GM21717 (cell line): Measurements from ENCODE around the gene HMG20B.

Source experiments
- ATAC-seq: cut with Tn5 transposase; IDR thresholded peaks from one replicate; pipeline ENCODE4 v1.9.1; 2021; ENCODE audit warnings: mild to moderate bottlenecking, moderate library complexity; ENCODE audit not compliant: unreplicated experiment

HMG20B gene

DNA sequence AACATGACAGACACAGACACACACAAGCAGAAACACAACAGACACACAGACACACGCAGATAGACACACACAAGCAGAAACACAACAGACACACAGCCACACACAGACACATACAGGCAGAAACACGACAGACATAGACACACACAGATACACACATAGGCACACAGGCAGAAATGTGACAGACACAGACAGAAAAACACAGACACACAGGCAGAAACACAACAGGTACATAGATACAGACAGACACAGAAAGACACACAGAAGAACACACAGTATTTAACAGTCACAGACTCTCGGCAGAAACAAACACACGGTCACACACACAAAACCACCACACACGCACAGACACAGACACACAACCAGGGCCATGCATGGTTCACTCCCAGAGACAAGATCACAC lies 33.0 kb downstream of the HMG20B start:
- no peak for ATAC-seq

DNA sequence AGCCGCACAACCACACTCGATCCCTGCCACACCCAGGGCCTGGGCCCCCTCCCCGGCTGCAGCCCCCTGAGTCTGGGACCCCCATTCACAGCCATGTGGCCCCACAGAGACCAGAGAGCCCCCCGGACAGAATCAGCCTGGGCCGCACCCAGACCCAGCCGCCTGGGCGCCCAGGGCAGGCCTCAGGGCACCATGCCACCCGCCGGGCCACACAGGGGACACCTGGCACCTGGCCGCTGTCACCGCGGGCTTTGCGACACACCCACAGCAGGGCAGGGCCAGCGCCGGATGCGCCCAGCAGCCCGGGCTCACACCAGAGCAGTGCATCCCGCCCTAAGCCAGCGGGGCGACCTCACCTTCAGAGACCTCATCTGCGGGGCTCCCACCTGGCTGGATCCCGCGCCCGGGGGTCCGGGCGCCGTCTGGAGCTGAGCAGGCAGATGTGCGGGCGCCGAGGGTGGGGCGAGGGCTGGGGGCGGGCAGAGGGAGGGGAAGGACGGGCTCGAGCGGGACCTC lies 33.5 kb downstream of the HMG20B start:
- no peak for ATAC-seq

DNA sequence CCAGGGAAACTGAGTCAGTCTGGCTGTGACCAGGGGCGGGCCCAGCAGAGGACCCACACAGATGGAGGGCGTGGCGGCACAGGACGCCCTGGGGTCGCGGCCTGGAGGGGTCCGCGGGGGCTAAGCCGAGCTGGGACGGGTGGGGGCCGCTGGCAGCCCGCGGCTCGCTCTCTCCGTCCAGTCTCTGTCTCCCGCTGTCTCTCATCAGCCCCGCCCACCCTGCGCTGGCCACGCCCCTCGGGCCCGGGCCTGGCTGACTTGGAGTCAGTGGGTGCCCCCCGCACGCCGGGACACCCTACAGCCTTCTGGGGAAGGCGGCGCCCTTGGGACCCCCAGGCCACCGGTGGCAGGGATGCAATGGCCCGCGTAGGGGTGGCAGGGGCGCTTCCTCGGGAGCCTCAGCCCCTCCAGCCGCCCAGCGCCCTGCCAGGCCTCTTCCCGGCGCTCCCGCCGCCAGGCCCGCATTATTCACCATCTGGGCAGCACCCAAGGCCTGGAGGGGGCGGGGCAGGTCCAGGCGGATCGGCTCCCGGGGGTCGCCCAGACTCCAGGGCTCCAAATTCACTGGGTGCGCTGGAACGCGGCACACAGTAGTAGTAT lies 34.0 kb downstream of the HMG20B start, which contains the start of gene TBXA2R:
Gene TBXA2R, minus strand, starts transcription at position 186 of the 600 bp plus-strand sequence. CDS start 6,241 bp downstream, outside the sequence.
- no peak for ATAC-seq

DNA sequence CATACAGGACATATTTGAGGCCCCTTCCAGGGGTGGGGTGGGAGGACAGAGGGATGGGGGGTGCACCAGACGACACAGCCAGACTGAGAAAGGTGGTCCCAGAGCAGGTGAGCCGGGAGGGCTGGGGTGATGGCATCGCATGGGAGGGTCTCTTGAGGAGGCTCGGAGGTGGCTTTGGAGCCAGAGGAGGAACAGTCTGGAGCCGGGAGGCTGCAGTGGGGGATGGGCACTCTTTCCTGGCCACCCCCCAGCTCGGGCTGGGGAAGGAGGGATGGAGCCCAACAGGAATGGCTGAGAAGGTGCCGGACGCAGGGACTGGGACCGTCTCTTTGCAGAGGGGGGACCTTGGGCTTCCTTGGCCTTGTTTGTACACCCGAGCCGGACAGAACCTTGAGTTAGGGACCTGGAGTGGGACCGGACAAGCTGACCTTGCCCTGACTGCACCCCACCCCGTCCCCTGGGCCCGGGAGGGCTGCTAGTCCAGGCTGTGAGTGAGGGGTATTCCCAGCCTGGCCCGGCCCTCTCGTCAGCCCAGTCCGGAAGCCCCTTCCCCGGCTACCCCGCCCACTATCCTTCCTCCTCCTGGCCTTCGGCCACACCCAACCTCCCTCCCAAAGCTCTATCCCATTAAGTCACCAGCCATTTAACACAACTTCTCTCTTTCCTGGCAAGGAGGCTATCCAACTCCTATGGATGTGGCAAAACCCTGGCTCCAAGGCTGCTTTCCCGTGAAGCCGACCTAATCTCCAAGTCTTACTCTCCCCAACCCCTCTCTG lies 34.7 kb downstream of the HMG20B start:
- no peak for ATAC-seq

DNA sequence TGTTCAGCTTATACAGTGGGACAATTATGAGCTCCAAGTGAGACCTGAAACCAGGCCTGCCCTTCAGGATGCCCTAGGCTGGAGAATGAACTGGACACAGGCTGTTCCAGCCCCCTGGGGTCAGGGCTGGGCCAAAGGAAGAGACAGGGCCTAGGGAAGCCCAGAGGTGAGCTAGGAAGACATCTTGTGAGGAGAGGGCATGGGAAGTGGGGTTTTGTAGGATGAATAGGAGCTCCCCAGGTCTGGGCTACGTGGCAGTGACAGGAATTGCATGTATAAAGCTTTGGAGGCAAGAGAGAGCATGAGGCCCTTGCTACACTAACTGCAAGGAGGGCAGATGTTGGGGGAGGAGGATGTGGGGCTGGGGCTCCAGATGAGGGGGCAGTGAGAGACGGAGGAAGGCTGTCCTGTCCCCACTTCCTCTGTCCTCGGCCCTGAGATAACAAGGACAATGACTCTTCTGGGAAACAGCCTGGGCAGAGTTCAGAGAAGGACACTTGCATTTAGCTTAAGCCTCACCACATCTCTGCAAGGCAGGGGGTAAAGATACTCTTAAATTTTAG lies 35.4 kb downstream of the HMG20B start:
- no peak for ATAC-seq

DNA sequence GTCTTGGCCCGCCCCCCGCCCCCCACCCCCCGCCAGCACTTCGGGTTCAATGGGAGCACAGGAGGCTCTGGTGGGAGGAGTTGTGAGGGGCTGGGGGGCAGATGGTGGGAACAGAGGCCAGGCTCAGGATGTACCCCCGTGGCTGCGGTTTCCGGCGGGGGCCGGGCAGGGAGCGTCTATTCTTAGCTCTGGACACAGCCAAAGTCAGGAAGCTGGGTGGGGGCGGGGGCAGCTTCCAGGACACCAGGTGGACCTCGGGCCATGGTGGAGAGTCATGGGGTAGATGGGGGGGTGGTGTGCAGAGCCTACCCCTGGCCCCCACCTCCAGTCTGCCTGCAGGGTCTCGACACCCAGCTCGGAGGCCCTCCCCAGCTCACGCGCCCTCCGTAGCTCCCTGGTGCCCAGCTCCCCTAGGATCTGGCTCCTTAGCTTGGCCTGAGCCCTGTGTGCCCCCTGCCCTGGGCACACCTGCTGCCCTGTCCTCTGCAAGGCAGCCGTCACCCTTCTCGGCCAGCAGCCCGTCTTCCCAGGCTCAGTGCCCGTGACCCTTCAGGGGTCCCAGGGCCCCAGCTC lies 36.1 kb downstream of the HMG20B start:
- ATAC-seq, result no peak

DNA sequence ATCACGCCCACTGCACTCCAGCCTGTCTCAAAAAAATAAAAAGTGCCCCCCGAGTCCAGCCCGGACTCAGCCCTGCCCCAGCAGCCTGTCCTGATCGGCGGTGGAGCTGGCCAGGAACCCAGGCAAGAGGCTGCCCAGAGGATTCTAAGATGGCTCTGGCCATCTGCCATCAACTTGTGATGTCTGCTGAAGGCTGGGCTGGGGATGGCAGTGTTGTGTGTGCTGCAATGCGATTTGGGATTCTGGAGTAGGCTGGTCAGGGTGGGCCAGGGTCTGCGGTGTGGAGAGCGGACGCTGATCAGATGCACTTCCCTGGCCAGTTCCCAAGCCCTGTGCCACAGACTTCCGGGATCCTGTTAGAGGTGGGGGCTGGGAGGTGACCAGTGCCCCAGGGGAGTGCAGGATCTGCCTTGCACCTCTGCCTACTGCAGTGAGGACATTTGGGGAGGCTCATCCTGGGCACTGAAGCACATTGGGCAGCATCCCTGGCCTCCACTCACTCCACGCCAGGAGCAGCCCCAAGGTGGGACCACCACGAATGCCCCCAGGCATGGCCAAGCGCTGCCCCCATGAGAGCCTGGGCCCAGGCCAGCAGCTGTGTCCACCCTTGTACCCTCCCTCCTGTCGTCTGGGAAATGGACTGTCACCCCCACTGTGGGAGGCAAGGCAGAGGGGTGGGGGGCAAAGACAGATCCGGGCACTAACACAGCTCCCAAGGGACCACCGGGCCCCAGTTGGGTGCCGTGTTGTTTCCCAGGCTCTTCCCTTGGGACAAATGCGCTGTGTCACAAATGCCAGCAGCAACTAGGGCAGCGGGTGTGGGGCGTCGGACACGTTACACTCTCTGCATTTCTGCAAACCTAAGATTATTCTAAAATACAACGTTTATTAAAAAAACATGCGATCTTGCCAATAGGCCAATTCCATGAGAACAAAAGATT lies 37.3 kb downstream of the HMG20B start:
- ATAC-seq, result no peak

DNA sequence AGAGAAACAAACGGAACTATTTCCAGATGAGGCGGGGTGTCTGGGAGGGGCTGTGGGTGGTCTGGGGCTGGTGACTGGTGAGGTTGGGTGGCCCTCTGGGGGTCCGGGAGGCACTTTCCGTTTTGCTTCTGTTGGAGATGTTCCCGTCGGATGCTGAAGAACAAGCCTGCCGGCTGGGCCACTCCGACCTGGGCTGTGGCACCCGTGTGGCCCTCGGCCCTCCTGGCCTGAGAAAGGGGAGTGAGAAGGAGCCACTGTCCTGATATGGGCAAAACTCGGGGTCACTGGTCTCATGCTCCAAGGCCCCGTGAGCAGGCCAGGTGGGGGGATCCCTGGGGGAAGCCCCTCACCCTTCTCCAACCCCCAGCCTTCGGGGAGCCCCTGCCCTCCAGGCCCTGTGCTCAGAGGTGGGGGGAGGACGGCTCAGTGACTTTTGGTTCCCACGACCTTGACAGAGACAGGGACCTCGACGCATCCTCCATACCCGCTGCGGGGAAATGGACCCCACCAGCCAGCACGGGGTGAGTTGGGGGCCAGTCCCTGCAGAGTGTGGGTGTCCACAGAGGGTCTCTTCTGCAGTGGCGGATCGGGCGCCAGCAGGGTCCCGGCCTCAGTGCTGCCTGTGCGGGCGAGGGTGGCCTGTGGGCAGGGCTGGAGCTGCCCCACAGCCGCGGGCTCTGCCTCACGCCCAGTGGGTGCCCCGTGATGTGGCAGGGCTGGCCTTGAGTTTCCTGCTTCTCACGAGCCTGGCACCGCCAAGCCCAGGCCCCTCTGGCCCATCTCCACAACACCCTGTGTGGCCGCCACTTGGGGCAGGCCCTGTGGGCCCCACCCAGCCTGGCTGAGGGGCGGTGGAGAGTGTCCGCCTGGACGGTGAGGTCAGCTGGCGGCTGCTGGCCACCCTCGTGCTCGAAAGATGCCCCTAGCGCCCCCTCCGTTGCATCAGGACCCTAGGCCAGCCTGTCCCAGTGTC lies 38.3 kb downstream of the HMG20B start:
- no peak for ATAC-seq

DNA sequence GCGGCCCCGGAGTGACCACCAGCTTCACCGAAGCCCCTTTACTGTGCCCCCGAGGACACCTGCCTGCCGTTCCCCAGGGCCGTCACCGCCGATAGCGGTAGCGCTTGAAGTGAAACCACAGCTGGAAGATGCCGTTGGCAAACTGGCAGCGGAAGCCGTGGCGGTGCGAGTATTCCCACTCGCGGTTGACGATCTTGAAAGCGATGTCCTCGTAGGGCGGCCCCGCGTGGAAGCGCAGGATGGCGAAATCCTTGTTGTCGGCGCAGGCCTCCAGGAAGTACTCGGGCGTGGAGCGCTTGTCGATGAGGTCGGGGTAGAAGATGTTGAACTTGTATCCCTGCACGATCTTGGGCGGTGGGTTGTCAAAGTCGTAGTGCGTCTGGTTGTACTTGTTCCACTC lies 39.1 kb downstream of the HMG20B start:
- no peak for ATAC-seq

DNA sequence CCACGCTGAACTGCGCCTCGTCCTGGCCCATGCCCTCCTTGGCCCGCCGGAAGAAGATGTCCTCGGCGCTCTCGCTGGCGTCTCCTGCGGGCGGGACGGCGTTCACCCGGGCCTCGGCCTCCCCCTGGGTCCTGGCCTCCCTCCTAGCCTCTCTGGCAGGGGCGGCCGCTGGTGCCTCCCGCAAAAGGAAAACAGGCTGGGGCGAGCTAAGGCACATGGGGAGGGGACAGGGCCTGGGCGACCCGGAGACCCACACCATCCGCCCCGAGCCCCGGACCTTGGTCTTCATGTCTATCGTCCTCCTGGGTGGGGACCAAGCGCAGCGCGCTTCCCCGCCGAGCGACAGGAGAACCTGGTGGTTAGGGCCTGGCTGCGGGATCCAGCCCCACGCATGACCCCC lies 39.6 kb downstream of the HMG20B start:
- no peak for ATAC-seq

DNA sequence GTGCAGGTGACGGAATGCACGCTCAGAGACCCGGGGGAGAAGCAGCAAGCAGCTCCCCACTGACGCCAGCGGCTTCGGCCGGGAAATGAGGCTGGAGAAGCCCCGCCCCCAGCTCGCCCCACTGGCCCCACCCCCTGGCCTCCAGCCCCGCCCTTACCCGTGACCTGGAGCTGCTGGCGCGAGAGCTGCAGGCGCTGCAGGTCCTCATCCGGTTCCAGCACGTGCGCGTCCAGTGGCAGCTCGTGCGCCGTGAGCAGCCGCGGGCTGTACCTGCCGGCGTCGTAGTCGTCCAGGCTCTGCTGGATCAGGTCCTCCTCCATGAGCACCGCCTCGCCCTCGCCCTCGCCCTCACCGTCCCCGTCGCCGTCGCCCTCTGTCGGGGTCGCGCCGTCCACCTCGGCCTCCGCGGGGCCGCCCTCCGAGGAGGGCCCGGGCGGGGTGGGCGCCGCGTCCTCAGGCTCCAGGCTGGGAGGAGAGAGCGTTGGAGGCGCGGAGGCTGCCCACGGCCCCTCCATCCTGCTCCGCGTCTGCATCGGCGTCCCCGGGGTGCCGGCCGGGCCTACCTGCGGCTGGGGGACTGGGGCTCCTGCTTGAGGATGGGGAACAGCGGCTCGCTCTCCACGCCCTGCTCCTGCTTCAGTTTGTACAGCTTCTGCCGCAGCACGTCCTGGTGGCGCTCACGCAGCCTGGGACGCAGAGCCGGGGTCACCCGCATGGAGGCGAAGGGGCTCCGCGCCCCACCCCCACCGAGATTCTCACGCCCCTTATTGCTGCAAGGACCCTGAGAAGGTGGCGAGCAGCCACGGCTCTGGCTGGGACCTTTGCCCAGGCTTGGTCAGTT lies 40.4 kb downstream of the HMG20B start:
- ATAC-seq, result no peak

DNA sequence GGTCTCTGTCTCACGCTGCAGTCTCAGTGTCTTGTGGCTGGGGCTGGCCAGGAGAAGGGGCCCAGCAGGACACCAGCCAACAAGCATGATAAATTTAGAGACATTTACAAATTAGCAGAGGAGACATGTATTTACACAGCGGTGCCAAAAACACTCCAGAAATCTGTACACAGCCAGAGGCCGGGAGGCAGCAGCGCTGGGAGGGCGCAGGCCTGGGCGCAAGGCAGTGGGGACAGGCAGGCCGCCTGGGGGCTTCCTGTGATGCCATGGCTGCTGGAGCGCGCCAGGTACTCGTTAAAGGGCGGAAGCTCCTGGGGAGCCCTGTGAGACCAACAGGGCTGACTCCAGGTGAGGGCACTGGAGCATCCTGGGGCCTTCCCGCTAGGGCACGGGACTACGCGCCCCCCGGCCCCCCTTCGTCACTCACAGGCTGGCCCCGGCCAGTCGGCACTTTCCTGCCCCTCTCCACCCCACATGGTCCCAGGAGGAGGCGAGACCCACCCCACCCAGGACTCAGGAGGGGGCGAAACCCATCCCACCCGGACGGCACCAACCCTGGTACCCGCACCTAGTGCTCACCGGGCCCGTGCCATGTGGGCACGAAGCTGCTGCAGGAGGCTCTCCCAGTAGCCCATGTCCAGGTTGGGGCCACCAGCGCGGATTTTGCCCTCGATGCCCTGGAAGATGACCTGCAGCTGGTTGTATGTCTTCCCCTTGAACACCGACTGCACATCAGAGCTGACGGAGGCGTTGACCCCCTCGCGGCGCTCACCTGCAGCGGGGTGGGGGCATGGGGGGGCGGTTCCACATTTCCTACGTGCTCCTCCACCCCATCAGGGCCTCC lies 41.3 kb downstream of the HMG20B start:
- ATAC-seq, result no peak

DNA sequence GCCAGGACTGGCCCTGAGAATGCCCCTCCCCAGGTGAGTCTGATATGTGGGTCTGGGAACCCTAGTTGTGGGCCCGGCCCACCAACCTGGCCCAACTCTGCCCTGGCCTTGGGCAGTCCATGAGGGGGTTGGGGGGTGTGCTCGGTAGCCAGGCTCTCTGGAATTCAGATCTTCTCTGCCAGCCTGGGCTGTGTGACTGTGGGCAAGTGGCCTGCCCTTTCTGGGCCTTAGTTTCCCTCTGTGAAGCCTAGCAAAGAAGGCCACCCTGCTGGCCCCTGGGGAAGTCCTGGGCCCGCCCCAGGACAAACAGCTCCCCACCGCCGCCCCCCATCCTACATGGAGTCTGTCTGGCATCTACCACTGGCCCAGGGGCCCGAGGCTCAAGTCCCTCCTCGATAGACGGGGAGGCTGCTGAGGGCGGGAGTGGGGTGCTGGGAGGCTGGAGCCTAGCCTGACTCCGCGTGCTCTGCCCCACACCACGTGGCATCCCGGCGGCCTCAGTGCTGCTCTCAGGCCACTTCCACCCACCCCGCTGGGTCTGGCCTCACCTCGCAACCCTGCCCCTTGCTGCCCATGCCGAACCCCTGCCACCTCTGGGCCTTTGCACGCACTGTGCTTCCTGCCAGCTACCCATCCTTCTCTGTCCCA lies 42.2 kb downstream of the HMG20B start:
- no peak for ATAC-seq

DNA sequence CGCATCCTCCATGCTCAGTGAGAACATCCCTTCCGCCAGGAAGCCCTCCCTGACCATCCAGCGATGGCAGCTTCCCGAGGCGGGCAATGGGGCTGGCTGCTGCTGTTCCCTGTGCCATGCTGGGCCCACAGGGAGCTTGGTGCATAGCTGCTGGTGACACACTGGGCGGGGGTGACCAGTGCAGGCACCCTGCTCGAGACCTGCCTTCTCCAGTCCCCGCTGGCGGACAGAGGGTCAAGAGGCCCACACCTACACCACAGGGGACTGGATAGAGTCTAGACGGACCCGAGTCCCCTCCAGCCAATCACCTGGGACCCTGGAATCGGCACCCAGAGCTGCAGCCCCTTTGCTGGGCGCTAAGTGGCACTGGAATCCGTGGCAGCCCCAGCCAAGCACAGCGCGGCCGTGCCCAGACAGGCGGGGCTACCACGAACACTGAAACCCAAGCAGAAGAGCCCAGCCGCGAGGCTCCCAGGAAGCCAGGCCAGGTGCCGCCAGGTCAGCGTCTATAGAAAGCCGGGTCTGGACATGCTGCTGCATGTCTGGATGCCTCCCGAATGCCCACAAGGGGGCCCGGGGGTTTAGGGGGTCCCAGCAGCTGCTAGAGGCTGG lies 42.9 kb downstream of the HMG20B start:
- no peak for ATAC-seq

DNA sequence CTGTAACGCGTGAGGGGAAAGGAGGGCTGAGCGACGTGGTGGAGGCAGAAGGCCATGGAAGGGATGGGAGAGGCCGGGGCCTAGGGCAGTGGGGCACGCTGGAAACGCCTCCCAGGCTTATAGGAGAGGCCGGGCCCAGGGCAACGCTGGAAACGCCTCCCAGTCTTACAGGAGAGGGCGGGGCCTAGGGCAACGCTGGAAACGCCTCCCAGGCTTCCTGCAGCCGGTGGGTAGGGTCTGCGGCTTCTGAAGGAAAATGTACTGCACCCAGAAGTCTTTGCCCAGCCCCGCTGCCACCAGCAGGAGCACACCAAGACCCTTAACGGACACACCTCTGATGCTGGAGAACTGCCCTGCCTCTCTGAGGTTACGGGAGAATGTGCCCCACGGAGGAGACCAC lies 44.7 kb downstream of the HMG20B start:
- no peak for ATAC-seq

DNA sequence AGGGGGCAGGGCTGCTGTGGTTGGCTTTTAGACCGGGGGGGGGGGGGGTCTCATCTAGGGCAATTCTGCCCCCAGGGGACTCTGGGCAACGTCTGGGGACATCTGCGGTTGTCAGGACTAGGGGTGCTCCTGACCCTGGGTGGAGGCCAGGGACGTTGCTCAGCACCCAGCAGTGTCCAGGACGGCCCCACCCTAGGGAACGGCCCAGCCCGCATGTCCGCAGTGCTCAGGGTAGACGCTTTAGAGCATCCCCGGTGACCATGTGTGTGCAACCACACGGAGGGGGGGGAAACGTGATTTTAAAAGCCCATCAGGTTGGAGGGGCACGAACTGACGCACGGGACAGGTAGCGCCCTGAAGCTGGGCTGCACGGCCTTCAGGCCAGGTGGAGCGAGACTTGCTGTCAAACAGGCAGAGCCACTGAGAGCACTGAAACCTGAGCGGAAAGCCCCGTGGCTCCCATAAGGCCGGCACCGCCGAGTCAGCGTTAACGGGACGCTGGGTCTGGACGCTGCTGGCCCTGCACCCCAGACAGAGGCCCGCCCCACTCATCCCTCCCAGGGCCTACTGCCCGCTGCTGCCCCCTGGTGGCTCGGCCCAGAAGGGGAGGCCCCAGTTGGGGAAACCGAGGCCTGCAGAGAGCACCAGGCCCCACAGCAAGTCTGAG lies 45.5 kb downstream of the HMG20B start:
- ATAC-seq, result no peak
